Psoas muscle (tissue), 8 donors: ENCODE results near the gene PRLR. TPM values are rescaled to one million over a fixed set of nuclear protein-coding genes. Genes with fewer than 3 reads are reported as not detected.

Experiments used
- ATAC-seq, 4 donors: fragments of 200-7000 bp; cut with Tn5 transposase; one replicate each; pipeline ENCODE4 v1.9.1; 2020; ENCODE audit warnings: moderate library complexity in 3 of 4, mild to moderate bottlenecking in 2 of 4
- DNase-seq, 2 donors: peaks; one replicate each; pipeline ENCODE4 v3.0.0-alpha.2; 2020
- H3K27ac ChIP-seq: fragments of 200-600 bp; one replicate; pipeline ENCODE4 v1.8.0; 2022
- H3K27me3 ChIP-seq, 3 donors: fragments of 200-600 bp in 1 of 3; one replicate each; pipeline versions ENCODE4 v1.6.1 to v1.8.0; 2013 to 2022; ENCODE audit warnings: low read length in 2 of 3, mild to moderate bottlenecking in 2 of 3, moderate library complexity in 1 of 3; ENCODE audit not compliant: insufficient read depth in 3 of 3
- H3K36me3 ChIP-seq, 2 donors: fragments of 200-600 bp in 1 of 2; one replicate each; pipeline versions ENCODE4 v1.6.1 to v1.8.0; 2013 to 2022; ENCODE audit warnings: low read depth in 1 of 2, mild to moderate bottlenecking in 1 of 2, moderate library complexity in 1 of 2; ENCODE audit not compliant: insufficient read depth in 1 of 2
- H3K4me1 ChIP-seq: fragments of 200-600 bp; one replicate; pipeline ENCODE4 v1.8.0; 2022
- H3K4me3 ChIP-seq: fragments of 200-600 bp; one replicate; pipeline ENCODE4 v1.8.0; 2022; ENCODE audit warnings: mild to moderate bottlenecking
- H3K9me3 ChIP-seq: fragments of 200-600 bp; one replicate; pipeline ENCODE4 v1.8.0; 2022
- CTCF ChIP-seq: fragments of 200-600 bp; IDR thresholded peaks from one replicate; pipeline ENCODE4 v1.8.0; 2022; ENCODE audit warnings: antibody characterized with exemption
- WGBS, 3 donors: extraction: QIAGEN DNeasy Blood & Tissue Kit; methylation state at CpG; one replicate each; pipeline versions ENCODE4 v1.1.6 to v1.1.7; 2013; 5-methylcytosine and 5-hydroxymethylcytosine counted together
- intact Hi-C, 2 donors: fragments of 100-400 bp; cut with DNase I; formaldehyde crosslinking; loops; one replicate each; pipeline versions ENCODE4 v1.11.0 to v1.14.2; 2022
- long read RNA-seq, 2 donors: library from polyadenylated mRNA; unstranded; transcript quantifications; one replicate each; pipeline ENCODE4 v2.0.0, GENCODE V29; 2021
- polyA plus RNA-seq, 3 donors: library from polyadenylated mRNA; stranded (reverse); fragments of 200-250 nt; gene quantifications; one replicate each; pipeline ENCODE4 v1.2.3, GENCODE V29; 2013
- total RNA-seq, 4 donors: library from RNA; stranded (reverse); fragmentation: NEBNext Ultra II Directional in 2 of 4; extraction: Animal tissue kit (Norgen Biotek cat#: 25700) in 2 of 4; gene quantifications; one replicate each; pipeline versions ENCODE4 v1.2.1 to v1.2.4, GENCODE V29; 2021 to 2023
- donor health status: healthy with polysubstance abuse.
- donor health status: DM: no; HTN: no; CAD: no; lungs with moderate emphysema.
- donor health status: Bipolar disorder and iron deficiency.
- donor health status: healthy.
- donor health status: DM: yes; HTN: yes; CAD: no.
- donor health status: DM: no; HTN: no; CAD: no.
- donor health status: DM: no; HTN: no; CAD: no.
- donor health status: DM: yes; HTN: yes; CAD: no.

The PRLR gene
- total RNA-seq (under 1 TPM; 0.09 to 0.32 (median 0.12) TPM), polyA plus RNA-seq (under 1 TPM; 0.03 to 0.04 (median 0.04) TPM)
- long read RNA-seq, donor 1 = 0 reads
- long read RNA-seq, donor 2 = 0 reads

GRCh38 chr5:35230038-35230611 is at the start of gene PRLR:
PRLR (minus strand) TSS chr5:35230487; CDS start chr5:35089620, 140,867 bp downstream.
- WGBS, 3 donors = 1% methylated on average over 42 of the region's 42 CpGs
- ATAC-seq (peak in 2 of 4 donors; percentile 46 to 68), DNase-seq (peak; percentile 58 to 76)
- Histone ChIP-seq H3K4me1 (no peaks in the 10 kb centered on the region), H3K27me3 (peaks cover 0 to 47% (median 12%) of the 10 kb centered on the region in 3 donors), H3K9me3 (no peaks in the 10 kb centered on the region), H3K27ac (no peak within 1 kb of the TSS), H3K36me3 (no peaks in the 10 kb centered on the region), H3K4me3 (peak within 1 kb of the TSS; percentile 50)
- intact Hi-C loops = no loop called here
- no peak for TF ChIP-seq CTCF

- WGBS, 3 donors = 18 to 21% (median 20%) methylated on average over 2 of the region's 2 CpGs
- Histone ChIP-seq H3K4me3 (no peak overlapping the region), H3K4me1 (no peaks in the 10 kb centered on the region), H3K27me3 (no peaks in the 10 kb centered on the region), H3K9me3 (no peaks in the 10 kb centered on the region), H3K36me3 (no peaks in the 10 kb centered on the region), H3K27ac (no peak overlapping the region)
- intact Hi-C loops = no loop called here
- DNase-seq = no peak
- TF ChIP-seq CTCF = no peak
- ATAC-seq = no peak
Observed at GRCh38 chr5:35274839-35275509, 44.7 kb upstream of the PRLR start.

DNA sequence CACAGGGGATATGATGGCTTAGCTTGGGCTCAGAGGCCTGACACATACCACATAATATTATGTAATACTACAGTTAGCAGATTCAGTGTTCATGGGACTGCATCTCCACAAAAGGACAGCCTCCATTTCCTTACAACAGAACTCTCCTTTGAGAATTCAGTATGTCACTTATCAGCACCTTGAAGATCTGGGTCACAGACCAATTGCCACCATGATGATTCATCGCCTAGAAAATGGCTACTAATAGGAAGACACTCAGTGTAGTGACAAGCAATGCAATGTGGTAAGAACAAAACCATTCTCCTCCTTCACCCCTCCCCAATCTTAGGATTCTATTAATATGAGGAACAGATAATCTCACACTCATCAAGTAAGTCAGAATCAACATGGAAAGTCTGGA is 38.7 kb upstream of the PRLR start:
- no peak overlapping the region for H3K27ac ChIP-seq
- WGBS, 3 donors = 86 to 93% (median 89%) methylated on average over 1 of the region's 1 CpG
- no peak for ATAC-seq
- intact Hi-C loops = no loop called here
- no peaks in the 10 kb centered on the region for H3K27me3 ChIP-seq
- no peak overlapping the region for H3K4me3 ChIP-seq
- no peak for TF ChIP-seq CTCF
- H3K36me3 ChIP-seq = no peaks in the 10 kb centered on the region
- no peak for DNase-seq
- H3K9me3 ChIP-seq = no peaks in the 10 kb centered on the region
- no peaks in the 10 kb centered on the region for H3K4me1 ChIP-seq

- 32 to 38% (median 36%) methylated on average over 3 of the region's 3 CpGs for WGBS, 3 donors
- Histone ChIP-seq H3K4me3 (no peak overlapping the region), H3K27ac (no peak overlapping the region), H3K27me3 (no peaks in the 10 kb centered on the region), H3K9me3 (no peaks in the 10 kb centered on the region), H3K36me3 (no peaks in the 10 kb centered on the region), H3K4me1 (no peaks in the 10 kb centered on the region)
- ATAC-seq (no peak), DNase-seq (no peak)
- TF ChIP-seq CTCF = no peak
- intact Hi-C loops = no loop called here
Observed at GRCh38 chr5:35266276-35266675, 36.0 kb upstream of the PRLR start.
